Neural crest cell (in vitro differentiated cells): ENCODE measurements around the gene PLD6. TPM values are rescaled to one million over a fixed set of nuclear protein-coding genes. Genes with fewer than 3 reads are reported as not detected.

Experiments used
- DNase-seq: peaks from one replicate; pipeline ENCODE4 v3.0.0; 2021; ENCODE audit warnings: low read depth, mixed read lengths, low spot score
- H3K27ac Mint-ChIP-seq: one replicate; pipeline ENCODE4 v1.8.0; 2021; ENCODE audit warnings: mild to moderate bottlenecking, mixed read lengths; ENCODE audit not compliant: unreplicated experiment
- H3K27me3 Mint-ChIP-seq: 2 replicates; pipeline ENCODE4 v1.8.0; 2021; ENCODE audit warnings: low read depth, mild to moderate bottlenecking, mixed read lengths
- H3K36me3 Mint-ChIP-seq: 2 replicates; pipeline ENCODE4 v1.8.0; 2021; ENCODE audit warnings: low read depth, mild to moderate bottlenecking, mixed read lengths
- H3K4me1 Mint-ChIP-seq: 2 replicates; pipeline ENCODE4 v1.8.0; 2021; ENCODE audit warnings: mixed read lengths
- H3K4me3 Mint-ChIP-seq: one replicate; pipeline ENCODE4 v1.8.0; 2021; ENCODE audit warnings: mild to moderate bottlenecking, mixed read lengths
- H3K9me3 Mint-ChIP-seq: 2 replicates; pipeline ENCODE4 v1.8.0; 2021; ENCODE audit warnings: mixed read lengths
- total RNA-seq: library from RNA; stranded (reverse); gene quantifications from 2 replicates; pipeline ENCODE4 v1.2.1, GENCODE V29; 2021
- TF ChIP-seq, protein P1 (sequence below): fragments of 200-600 bp; sonication (generic); conservative IDR thresholded peaks from 2 replicates; pipeline ENCODE4 v1.5.0; 2021; ENCODE audit warnings: antibody characterized with exemption, mild to moderate bottlenecking

Gene PLD6
- total RNA-seq, 1 donor from 2014 or later: 0.23 TPM

DNA sequence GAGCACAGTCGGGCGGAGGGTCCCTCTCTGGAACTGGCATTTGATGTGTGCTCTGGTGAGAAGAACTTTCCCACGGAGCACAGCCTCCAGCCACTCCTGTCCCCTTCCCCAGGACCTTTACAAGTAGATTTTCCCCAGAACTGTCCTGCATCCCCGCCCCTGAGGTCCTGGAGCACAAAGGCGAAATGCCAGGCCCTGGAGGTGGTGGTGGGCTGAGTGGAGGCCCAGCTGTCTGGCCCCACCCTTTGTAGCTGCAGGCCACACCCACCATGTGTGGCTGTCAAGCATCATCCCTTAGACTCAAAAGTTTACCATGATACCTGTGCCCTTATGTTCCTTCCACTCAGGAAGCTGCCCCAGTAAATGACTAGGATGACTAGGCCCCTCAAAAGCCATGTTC lies 37.7 kb downstream of the PLD6 start:
- DNase-seq: no peak
- Mint-ChIP-seq H3K36me3 (peaks cover 13% of the 10 kb centered on the region), H3K27me3 (no peaks in the 10 kb centered on the region), H3K9me3 (no peaks in the 10 kb centered on the region), H3K4me3 (no peak overlapping the region), H3K27ac (no peak overlapping the region), H3K4me1 (peaks cover 12% of the 10 kb centered on the region)
- TF ChIP-seq, protein P1, sequence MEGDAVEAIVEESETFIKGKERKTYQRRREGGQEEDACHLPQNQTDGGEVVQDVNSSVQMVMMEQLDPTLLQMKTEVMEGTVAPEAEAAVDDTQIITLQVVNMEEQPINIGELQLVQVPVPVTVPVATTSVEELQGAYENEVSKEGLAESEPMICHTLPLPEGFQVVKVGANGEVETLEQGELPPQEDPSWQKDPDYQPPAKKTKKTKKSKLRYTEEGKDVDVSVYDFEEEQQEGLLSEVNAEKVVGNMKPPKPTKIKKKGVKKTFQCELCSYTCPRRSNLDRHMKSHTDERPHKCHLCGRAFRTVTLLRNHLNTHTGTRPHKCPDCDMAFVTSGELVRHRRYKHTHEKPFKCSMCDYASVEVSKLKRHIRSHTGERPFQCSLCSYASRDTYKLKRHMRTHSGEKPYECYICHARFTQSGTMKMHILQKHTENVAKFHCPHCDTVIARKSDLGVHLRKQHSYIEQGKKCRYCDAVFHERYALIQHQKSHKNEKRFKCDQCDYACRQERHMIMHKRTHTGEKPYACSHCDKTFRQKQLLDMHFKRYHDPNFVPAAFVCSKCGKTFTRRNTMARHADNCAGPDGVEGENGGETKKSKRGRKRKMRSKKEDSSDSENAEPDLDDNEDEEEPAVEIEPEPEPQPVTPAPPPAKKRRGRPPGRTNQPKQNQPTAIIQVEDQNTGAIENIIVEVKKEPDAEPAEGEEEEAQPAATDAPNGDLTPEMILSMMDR: no peak

DNA sequence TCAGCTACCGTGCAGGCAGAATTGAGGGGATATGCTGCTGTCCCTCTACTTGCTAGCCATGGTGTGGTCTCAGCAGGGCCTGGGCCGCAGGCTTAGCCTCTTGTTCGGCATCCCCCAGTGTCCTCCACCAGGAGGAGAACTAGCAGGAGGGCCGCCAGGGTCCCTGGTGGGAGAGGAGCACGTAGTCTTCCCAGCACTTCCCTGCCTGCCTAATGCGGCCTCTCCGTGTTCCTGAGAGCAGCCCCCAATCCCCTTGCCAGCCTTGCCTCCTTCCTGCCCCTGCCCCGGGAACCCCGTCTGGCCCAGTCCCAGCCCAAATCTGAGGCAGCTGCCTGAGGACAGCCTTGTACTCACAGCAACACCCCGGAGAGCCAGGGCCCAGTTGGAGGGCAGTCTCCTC lies 38.1 kb downstream of the PLD6 start:
- TF ChIP-seq, protein P1: no peak
- Mint-ChIP-seq H3K4me3 (no peak overlapping the region), H3K9me3 (no peaks in the 10 kb centered on the region), H3K27me3 (no peaks in the 10 kb centered on the region), H3K4me1 (peaks cover 12% of the 10 kb centered on the region), H3K36me3 (peaks cover 13% of the 10 kb centered on the region), H3K27ac (no peak overlapping the region)
- no peak for DNase-seq

DNA sequence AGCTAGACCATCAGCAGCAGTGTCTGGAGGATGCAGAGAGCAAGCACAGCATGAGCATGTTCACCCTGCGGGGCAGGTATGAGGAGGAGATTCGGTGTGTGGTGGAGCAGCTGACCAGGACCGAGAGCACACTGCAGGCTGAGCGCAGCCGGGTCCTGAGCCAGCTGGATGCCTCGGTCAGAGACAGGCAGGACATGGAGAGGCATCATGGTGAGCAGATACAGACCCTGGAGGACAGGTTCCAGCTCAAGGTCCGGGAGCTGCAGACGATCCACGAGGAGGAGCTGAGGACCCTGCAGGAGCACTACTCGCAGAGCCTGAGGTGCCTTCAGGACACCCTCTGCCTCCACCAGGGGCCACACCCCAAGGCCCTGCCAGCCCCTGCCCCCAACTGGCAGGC lies 38.8 kb downstream of the PLD6 start:
- peaks cover 13% of the 10 kb centered on the region for H3K36me3 Mint-ChIP-seq
- DNase-seq: no peak
- TF ChIP-seq, protein P1: no peak
- no peaks in the 10 kb centered on the region for H3K27me3 Mint-ChIP-seq
- H3K27ac Mint-ChIP-seq: peak overlapping the region; percentile 93
- H3K4me1 Mint-ChIP-seq: peaks cover 11% of the 10 kb centered on the region
- H3K4me3 Mint-ChIP-seq: no peak overlapping the region
- H3K9me3 Mint-ChIP-seq: no peaks in the 10 kb centered on the region

DNA sequence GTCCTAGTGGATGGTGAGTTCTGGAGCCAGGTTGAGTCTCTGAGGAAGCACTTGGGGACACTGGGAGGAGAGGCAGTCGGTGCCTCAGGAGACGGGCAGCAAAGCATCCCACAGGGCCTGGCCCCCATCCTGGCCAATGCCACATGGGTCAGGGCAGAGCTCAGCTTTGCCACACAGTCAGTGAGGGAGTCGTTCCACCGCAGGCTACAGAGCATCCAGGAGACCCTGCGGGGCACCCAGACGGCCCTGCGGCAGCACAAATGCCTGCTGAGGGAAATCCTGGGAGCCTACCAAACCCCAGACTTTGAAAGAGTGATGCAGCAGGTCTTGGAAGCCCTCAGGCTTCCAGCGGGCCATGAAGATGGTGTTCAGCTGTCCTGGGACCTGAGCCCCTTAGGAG lies 39.7 kb downstream of the PLD6 start:
- Mint-ChIP-seq H3K27ac (no peak overlapping the region), H3K36me3 (peaks cover 13% of the 10 kb centered on the region), H3K4me1 (peaks cover 2% of the 10 kb centered on the region), H3K9me3 (no peaks in the 10 kb centered on the region), H3K4me3 (no peak overlapping the region), H3K27me3 (no peaks in the 10 kb centered on the region)
- DNase-seq: no peak
- TF ChIP-seq, protein P1: no peak

DNA sequence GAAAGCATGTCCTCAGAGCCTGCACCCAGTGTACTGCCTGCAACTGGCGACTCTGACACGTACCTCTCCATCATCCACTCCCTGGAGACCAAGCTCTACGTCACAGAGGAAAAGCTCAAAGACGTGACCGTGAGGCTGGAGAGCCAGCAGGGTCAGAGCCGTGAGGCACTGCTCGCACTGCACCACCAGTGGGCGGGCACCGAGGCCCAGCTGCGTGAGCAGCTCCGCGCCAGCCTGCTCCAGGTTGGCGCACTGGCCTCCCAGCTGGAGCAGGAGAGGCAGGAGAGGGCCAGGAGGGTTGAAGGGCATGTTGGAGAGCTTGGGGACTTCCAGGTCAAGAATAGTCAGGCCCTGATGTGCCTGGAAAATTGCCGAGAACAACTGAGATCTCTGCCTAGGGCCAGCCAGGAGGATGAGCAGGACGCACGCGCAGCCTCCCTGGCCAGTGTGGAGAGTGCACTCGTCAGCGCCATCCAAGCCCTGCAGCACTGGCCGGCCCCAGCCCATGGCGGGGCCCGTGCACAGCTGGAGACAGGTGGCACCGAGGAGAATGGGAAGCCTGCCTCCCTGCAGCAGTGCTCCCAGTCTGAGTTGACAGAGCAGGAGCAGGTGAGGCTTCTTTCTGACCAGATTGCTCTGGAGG lies 40.3 kb downstream of the PLD6 start:
- Mint-ChIP-seq H3K4me3 (no peak overlapping the region), H3K27me3 (no peaks in the 10 kb centered on the region), H3K9me3 (no peaks in the 10 kb centered on the region), H3K27ac (no peak overlapping the region), H3K4me1 (no peaks in the 10 kb centered on the region), H3K36me3 (peaks cover 13% of the 10 kb centered on the region)
- TF ChIP-seq, protein P1: no peak
- no peak for DNase-seq
